Measurements from ENCODE around the gene TAF5L. TPM values are rescaled to one million over a fixed set of nuclear protein-coding genes. Genes with fewer than 3 reads are reported as not detected.

Gene TAF5L
- total and polyA plus RNA-seq, 8 donors, result 15.9 to 21.6 (median 18.7) TPM

GRCh38 chr1:229621663-229622062 is 4.3 kb downstream of the TAF5L start:
- ATAC-seq (no peak), DNase-seq (no peak)
- Histone ChIP-seq H3K9me3 (no peaks in the 10 kb centered on the region), H3K27ac (no peak overlapping the region), H3K36me3 (no peaks in the 10 kb centered on the region), H3K27me3 (no peaks in the 10 kb centered on the region), H3K4me3 (no peak overlapping the region), H3K4me1 (peaks cover 3 to 42% of the 10 kb centered on the region in 2 donors)
- intact Hi-C loops (cut with DNase I), result loop anchor here in 1 of 2 donors (5.0 kb wide), 1 partner anchor 64 kb away; the partner anchor contains the start of gene ABCB10
- TF ChIP-seq CTCF (IDR thresholded peaks at IDR 0.05), result no peak

- no peak overlapping the region for H3K27ac ChIP-seq
- intact Hi-C loops (cut with DNase I), result loop anchor here in 1 of 2 donors (5.0 kb wide), 1 partner anchor 64 kb away; the partner anchor contains the start of gene ABCB10
- no peak for ATAC-seq
Observed at GRCh38 chr1:229620876-229621275, 5.0 kb downstream of the TAF5L start.

GRCh38 chr1:229619614-229620013 is 6.3 kb downstream of the TAF5L start:
- intact Hi-C loops (cut with DNase I), result loop anchor here in 1 of 2 donors (5.0 kb wide), 1 partner anchor 62 kb away; the partner anchor contains the start of gene ABCB10
- no peak overlapping the region for H3K27ac ChIP-seq
- H3K9me3 ChIP-seq, result no peaks in the 10 kb centered on the region
- H3K27me3 ChIP-seq, result no peaks in the 10 kb centered on the region
- ATAC-seq, result no peak
- no peak for DNase-seq
- H3K4me1 ChIP-seq, result peaks cover 3 to 34% of the 10 kb centered on the region in 2 donors
- H3K36me3 ChIP-seq, result no peaks in the 10 kb centered on the region
- no peak for TF ChIP-seq CTCF (IDR thresholded peaks at IDR 0.05)
- H3K4me3 ChIP-seq, result no peak overlapping the region

More at GRCh38 chr1:229620876-229621275, 5.0 kb downstream of the TAF5L start:
- TF ChIP-seq CTCF (IDR thresholded peaks at IDR 0.05), result no peak
- no peaks in the 10 kb centered on the region for H3K27me3 ChIP-seq
- no peaks in the 10 kb centered on the region for H3K9me3 ChIP-seq
- no peak overlapping the region for H3K4me3 ChIP-seq
- H3K4me1 ChIP-seq, result peaks cover 3 to 40% of the 10 kb centered on the region in 2 donors
- DNase-seq, result no peak
- no peaks in the 10 kb centered on the region for H3K36me3 ChIP-seq

GRCh38 chr1:229619002-229619401 is 6.9 kb downstream of the TAF5L start:
- Histone ChIP-seq H3K36me3 (peaks cover 0 to 4% of the 10 kb centered on the region in 2 donors), H3K4me1 (peaks cover 0 to 28% of the 10 kb centered on the region in 2 donors), H3K9me3 (no peaks in the 10 kb centered on the region), H3K27me3 (no peaks in the 10 kb centered on the region), H3K4me3 (no peak overlapping the region), H3K27ac (no peak overlapping the region)
- ATAC-seq (no peak), DNase-seq (no peak)
- no peak for TF ChIP-seq CTCF (IDR thresholded peaks at IDR 0.05)
- intact Hi-C loops (cut with DNase I), result no loop called here

GRCh38 chr1:229617351-229618100 is 8.4 kb downstream of the TAF5L start:
- H3K4me3 ChIP-seq, result no peak overlapping the region
- peaks cover 0 to 17% of the 10 kb centered on the region in 2 donors for H3K36me3 ChIP-seq
- DNase-seq (no peak), ATAC-seq (no peak)
- H3K27me3 ChIP-seq, result no peaks in the 10 kb centered on the region
- H3K9me3 ChIP-seq, result no peaks in the 10 kb centered on the region
- intact Hi-C loops (cut with DNase I), result no loop called here
- H3K4me1 ChIP-seq, result peaks cover 0 to 14% of the 10 kb centered on the region in 2 donors
- no peak for TF ChIP-seq CTCF (IDR thresholded peaks at IDR 0.05)
- no peak overlapping the region for H3K27ac ChIP-seq
